ENCODE measurements around the gene ZXDC.

GRCh38 chr3:126414406-126414805, 61.3 kb downstream of the ZXDC start:
- no peak for TF ChIP-seq CTCF (IDR thresholded peaks at IDR 0.05)
- TF ChIP-seq EZH2 (IDR thresholded peaks at IDR 0.05; ENCODE audit: borderline replicate concordance, insufficient read depth, low read depth, low read length, poor library complexity, severe bottlenecking) = no peak
